Adrenal gland (tissue), 12 donors: Measurements from ENCODE around the gene ATP11A. TPM values are rescaled to one million over a fixed set of nuclear protein-coding genes. Genes with fewer than 3 reads are reported as not detected.

Source experiments
- DNase-seq, 7 donors: peaks; one replicate each; pipeline ENCODE4 v3.0.0-alpha.2; 2019 to 2020
- H3K27ac ChIP-seq, 5 donors: fragments of 200-600 bp; sonication (generic) in 4 of 5; 1 replicate in 3 of 5; 2 replicates in 2 of 5; pipeline versions ENCODE4 v1.5.1 to v1.8.0; 2016 to 2020; ENCODE audit warnings: mild to moderate bottlenecking in 1 of 5
- H3K27me3 ChIP-seq: fragments of 200-600 bp; 2 replicates; pipeline ENCODE4 v1.8.0; 2021
- H3K36me3 ChIP-seq, 2 donors: fragments of 200-600 bp; replicated peaks in 1 of 2; 1 replicate in 1 of 2; 2 replicates in 1 of 2; pipeline versions ENCODE4 v1.5.1 to v1.8.0; 2018 to 2022
- H3K4me1 ChIP-seq, 2 donors: fragments of 200-600 bp; replicated peaks in 1 of 2; 1 replicate in 1 of 2; 2 replicates in 1 of 2; pipeline versions ENCODE4 v1.5.1 to v1.8.0; 2018 to 2021
- H3K4me3 ChIP-seq, 4 donors: fragments of 200-600 bp; sonication (generic) in 3 of 4; one replicate each; pipeline ENCODE4 v1.5.1; 2016 to 2018
- H3K9me3 ChIP-seq, 3 donors: fragments of 200-600 bp; sonication (generic) in 1 of 3; replicated peaks in 1 of 3; 1 replicate in 2 of 3; 2 replicates in 1 of 3; pipeline versions ENCODE4 v1.5.1 to v1.8.0; 2016 to 2021
- POLR2A ChIP-seq, 2 donors: fragments of 450-650 bp; IDR thresholded peaks; one replicate each; pipeline ENCODE4 v1.6.1; 2017; ENCODE audit warnings: antibody characterized with exemption in 2 of 2, mild to moderate bottlenecking in 2 of 2, moderate library complexity in 1 of 2
- WGBS, 4 donors: extraction: QIAGEN DNeasy Blood & Tissue Kit in 2 of 4; methylation state at CpG; one replicate each; pipeline versions ENCODE4 v1.1.5 to v1.1.7; 2013 to 2017; 5-methylcytosine and 5-hydroxymethylcytosine counted together
- intact Hi-C, 2 donors: fragments of 100-400 bp; cut with DNase I; formaldehyde crosslinking; loops; one replicate each; pipeline versions ENCODE4 v1.14.1 to v1.15.0; 2022 to 2023
- polyA plus RNA-seq, 3 donors: library from polyadenylated mRNA; stranded (reverse); fragments of 200-250 nt in 2 of 3; fragments of 350-450 nt in 1 of 3; fragmentation: Illumina TruSeq in 1 of 3; extraction: RNeasy Lipid Tissue Mini Kit (QIAGEN cat#74804) in 1 of 3; gene quantifications; one replicate each; pipeline ENCODE4 v1.2.3, GENCODE V29; 2013 to 2014
- total RNA-seq, 9 donors: library from RNA; depleted of rRNA in 4 of 9; stranded (reverse); fragments of >200 nt in 4 of 9; fragments of 120-200 nt in 1 of 9; fragmentation: NEBNext Ultra II Directional in 1 of 9; extraction: Animal tissue kit (Norgen Biotek cat#: 25700) in 1 of 9; gene quantifications; one replicate each; pipeline versions ENCODE4 v1.1.0 to v1.2.4, GENCODE V29; 2013 to 2023
- TF ChIP-seq, protein P1 (sequence below), 6 experiments: fragments of 450-650 bp in 4 of 6; fragments of 200-600 bp in 2 of 6; sonication (generic) in 1 of 6; IDR thresholded peaks; 1 replicate in 5 of 6; 2 replicates in 1 of 6; pipeline versions ENCODE4 v1.5.1 to v1.8.0; 2016 to 2021; ENCODE audit warnings: antibody characterized with exemption in 6 of 6, mild to moderate bottlenecking in 2 of 6, moderate library complexity in 1 of 6
- donor health status: healthy with polysubstance abuse.
- donor health status: Bipolar disorder and iron deficiency.
- donor health status: DM: yes; HTN: yes; CAD: no.
- donor health status: DM: no; HTN: no; CAD: no.
- donor health status: DM: no; HTN: no; CAD: no.
- donor health status: DM: yes; HTN: yes; CAD: no.

ATP11A gene
- total and polyA plus RNA-seq, 12 donors: 6.0 to 94.1 (median 29.8) TPM

DNA sequence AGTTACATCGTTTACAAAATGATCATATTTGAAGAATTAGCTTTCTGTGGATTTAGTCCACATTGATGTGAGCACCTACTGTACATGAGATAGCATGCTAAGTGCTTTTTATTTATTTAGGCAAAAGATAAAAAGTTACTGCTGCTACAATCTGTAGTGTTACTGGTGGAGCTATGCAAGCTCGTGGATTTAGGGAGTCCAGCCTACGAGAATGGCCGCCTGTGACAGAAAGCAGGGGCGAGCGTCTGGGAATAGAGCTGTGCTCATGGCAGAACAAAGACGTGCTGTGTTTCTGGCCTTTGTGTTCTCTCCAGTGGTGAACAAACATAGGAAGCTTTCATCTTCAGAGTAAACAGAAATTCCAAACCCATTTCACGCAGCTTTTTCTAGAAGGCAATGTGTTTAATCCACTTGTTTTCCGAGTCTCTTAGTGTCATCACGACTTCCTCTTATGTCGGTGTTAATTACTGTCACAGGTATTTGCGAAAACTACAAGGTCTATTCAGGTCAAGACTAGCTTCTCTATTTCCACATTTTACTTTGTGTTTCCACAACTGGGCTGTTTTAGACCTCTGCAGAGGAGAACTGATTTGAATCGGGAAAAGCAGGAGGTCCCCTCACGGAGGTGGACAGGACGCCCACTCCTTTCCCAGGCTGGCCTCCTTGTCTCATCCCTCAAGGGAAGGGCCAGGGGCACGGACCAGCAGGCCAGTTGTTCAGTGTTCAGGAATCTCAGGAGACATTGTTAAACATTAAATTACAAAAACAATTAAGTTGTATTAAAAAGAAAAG lies 67.3 kb downstream of the ATP11A start:
- Histone ChIP-seq H3K9me3 (no peaks in the 10 kb centered on the region), H3K36me3 (no peaks in the 10 kb centered on the region), H3K27ac (no peak overlapping the region), H3K4me3 (no peak overlapping the region), H3K27me3 (no peaks in the 10 kb centered on the region), H3K4me1 (peaks cover 0 to 12% of the 10 kb centered on the region in 2 donors)
- no peak for DNase-seq
- WGBS, 4 donors: 83 to 89% (median 87%) methylated on average over 16 of the region's 16 CpGs
- TF ChIP-seq, protein P1, sequence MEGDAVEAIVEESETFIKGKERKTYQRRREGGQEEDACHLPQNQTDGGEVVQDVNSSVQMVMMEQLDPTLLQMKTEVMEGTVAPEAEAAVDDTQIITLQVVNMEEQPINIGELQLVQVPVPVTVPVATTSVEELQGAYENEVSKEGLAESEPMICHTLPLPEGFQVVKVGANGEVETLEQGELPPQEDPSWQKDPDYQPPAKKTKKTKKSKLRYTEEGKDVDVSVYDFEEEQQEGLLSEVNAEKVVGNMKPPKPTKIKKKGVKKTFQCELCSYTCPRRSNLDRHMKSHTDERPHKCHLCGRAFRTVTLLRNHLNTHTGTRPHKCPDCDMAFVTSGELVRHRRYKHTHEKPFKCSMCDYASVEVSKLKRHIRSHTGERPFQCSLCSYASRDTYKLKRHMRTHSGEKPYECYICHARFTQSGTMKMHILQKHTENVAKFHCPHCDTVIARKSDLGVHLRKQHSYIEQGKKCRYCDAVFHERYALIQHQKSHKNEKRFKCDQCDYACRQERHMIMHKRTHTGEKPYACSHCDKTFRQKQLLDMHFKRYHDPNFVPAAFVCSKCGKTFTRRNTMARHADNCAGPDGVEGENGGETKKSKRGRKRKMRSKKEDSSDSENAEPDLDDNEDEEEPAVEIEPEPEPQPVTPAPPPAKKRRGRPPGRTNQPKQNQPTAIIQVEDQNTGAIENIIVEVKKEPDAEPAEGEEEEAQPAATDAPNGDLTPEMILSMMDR (IDR thresholded peaks at IDR 0.05): no peak
- no peak for TF ChIP-seq POLR2A (IDR thresholded peaks at IDR 0.05)
- intact Hi-C loops: no loop called here

DNA sequence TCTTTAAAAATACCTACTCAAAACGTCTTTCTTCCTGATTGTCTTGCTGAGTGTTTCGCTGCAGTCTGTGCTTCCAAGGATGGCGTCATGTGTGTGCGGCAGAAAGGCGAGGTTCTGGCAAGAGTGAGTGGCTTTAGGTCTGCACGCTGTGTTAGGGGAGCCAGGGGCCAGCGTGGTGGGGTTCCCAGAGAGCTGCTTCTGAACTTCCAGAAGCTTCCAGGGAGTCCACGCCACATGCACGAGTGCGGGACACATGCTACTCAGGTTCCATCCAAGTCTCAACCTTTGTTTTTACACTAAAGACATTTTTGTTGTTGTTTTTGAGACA lies 67.9 kb downstream of the ATP11A start:
- WGBS, 4 donors: 88 to 95% (median 91%) methylated on average over 10 of the region's 10 CpGs
- no peaks in the 10 kb centered on the region for H3K36me3 ChIP-seq
- no peaks in the 10 kb centered on the region for H3K27me3 ChIP-seq
- H3K9me3 ChIP-seq: no peaks in the 10 kb centered on the region
- no peak overlapping the region for H3K4me3 ChIP-seq
- no peak for DNase-seq
- intact Hi-C loops: no loop called here
- H3K27ac ChIP-seq: no peak overlapping the region
- H3K4me1 ChIP-seq: peaks cover 0 to 12% of the 10 kb centered on the region in 2 donors
- TF ChIP-seq, protein P1 (IDR thresholded peaks at IDR 0.05): no peak
- no peak for TF ChIP-seq POLR2A (IDR thresholded peaks at IDR 0.05)

DNA sequence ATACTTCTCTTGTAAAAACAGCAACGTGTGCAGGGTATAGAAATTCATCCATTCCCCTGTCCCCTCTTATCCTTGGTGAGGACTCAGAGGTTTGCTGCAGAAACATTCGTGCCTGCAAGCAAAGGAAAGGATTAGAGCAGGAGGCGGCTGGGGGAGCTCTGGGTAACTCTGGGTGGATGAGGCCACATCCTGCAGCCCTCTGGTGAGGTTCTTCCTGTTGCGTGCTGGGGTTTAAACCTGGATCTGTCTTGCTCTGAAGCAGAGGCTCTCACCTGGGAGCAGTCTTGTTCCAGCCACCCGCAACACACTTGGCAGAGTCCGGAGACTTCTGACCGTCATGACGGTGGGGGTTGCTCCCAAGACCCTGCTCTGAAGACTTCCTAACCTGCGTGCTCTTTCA lies 69.2 kb downstream of the ATP11A start:
- no peaks in the 10 kb centered on the region for H3K27me3 ChIP-seq
- no peaks in the 10 kb centered on the region for H3K9me3 ChIP-seq
- no peak for TF ChIP-seq POLR2A (IDR thresholded peaks at IDR 0.05)
- TF ChIP-seq, protein P1 (IDR thresholded peaks at IDR 0.05): no peak
- intact Hi-C loops: no loop called here
- DNase-seq: no peak
- WGBS, 4 donors: 92 to 97% (median 95%) methylated on average over 9 of the region's 9 CpGs
- H3K27ac ChIP-seq: no peak overlapping the region
- H3K4me3 ChIP-seq: no peak overlapping the region
- H3K36me3 ChIP-seq: no peaks in the 10 kb centered on the region
- peaks cover 0 to 5% of the 10 kb centered on the region in 2 donors for H3K4me1 ChIP-seq

DNA sequence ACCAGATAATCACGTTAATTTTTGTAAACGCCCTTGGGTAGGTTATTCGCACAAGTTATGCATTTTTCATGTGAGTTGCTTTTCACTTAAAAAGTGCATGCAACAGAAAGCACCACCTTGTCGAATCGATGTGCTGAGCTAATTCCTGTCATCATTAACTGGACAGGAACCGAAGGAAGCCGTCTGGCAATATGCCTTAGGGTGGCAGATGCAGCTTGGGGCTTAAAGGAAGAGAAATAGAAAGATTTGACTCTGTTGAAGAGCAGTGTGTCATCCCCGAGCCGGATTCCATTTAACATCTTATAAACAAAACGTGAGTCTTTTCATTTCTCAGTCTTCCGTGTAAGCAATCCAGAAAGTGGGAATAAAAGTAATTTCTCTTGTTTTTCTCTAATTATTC lies 70.0 kb downstream of the ATP11A start:
- WGBS, 4 donors: 87 to 92% (median 90%) methylated on average over 11 of the region's 11 CpGs
- no peak for DNase-seq
- Histone ChIP-seq H3K27me3 (no peaks in the 10 kb centered on the region), H3K36me3 (no peaks in the 10 kb centered on the region), H3K9me3 (no peaks in the 10 kb centered on the region), H3K4me3 (no peak overlapping the region), H3K4me1 (peaks cover 0 to 5% of the 10 kb centered on the region in 2 donors), H3K27ac (no peak overlapping the region)
- TF ChIP-seq, protein P1 (IDR thresholded peaks at IDR 0.05): no peak
- no peak for TF ChIP-seq POLR2A (IDR thresholded peaks at IDR 0.05)
- intact Hi-C loops: no loop called here
